Glomerular endothelial cell (primary cell): ENCODE measurements around the gene RRBP1. TPM values are rescaled to one million over a fixed set of nuclear protein-coding genes. Genes with fewer than 3 reads are reported as not detected.

Experiments used
- DNase-seq: peaks from one replicate; pipeline ENCODE4 v3.0.0-alpha.2; 2011; ENCODE audit warnings: low read depth, low spot score; ENCODE audit errors: extremely low read depth
- total RNA-seq: library from RNA; depleted of rRNA; stranded (reverse); fragments of >200 nt; gene quantifications from 2 replicates; pipeline ENCODE4 v1.2.3, GENCODE V29; 2015

Gene RRBP1
- total RNA-seq, 1 donor from 2014 or later: 254 TPM

DNA sequence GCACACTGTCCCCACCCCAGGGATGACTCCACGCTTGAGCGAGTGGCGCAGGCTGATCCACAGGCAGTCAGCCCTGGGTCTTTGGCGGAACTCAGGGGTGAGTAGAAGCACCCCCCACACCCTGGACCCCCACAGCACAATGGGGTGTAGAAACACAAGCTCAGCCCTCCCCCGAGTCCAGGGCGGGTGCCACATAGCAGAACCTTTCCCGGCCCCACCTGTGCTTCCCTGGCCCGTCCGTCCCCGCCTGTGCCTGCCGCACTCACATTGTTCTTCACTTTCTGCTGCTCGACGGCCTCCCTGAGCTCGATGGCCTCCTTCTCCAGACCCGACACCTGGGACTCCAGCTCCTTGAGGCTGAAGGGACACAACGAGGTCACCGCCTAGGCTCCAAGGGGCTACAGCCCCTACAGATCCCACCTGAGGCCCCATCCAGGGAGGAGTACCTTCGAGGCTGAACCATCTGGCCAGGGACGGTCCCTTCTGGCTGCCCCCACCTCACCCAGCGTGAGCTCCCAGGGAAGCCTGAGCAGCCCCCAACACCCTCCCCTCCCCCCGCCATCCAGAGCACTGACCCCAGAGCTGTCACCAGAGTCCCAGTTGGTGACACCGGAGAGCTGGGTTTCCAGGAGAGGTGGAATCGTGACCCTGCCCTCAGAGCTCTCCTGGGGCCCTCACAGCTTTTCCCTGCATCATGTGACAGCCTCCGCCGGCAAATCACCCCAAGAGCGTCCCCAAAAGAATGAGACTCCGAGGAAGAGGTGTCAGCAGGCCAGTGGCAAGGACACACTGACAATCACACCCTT, 56.6 kb downstream of the RRBP1 start:
- DNase-seq: no peak

DNA sequence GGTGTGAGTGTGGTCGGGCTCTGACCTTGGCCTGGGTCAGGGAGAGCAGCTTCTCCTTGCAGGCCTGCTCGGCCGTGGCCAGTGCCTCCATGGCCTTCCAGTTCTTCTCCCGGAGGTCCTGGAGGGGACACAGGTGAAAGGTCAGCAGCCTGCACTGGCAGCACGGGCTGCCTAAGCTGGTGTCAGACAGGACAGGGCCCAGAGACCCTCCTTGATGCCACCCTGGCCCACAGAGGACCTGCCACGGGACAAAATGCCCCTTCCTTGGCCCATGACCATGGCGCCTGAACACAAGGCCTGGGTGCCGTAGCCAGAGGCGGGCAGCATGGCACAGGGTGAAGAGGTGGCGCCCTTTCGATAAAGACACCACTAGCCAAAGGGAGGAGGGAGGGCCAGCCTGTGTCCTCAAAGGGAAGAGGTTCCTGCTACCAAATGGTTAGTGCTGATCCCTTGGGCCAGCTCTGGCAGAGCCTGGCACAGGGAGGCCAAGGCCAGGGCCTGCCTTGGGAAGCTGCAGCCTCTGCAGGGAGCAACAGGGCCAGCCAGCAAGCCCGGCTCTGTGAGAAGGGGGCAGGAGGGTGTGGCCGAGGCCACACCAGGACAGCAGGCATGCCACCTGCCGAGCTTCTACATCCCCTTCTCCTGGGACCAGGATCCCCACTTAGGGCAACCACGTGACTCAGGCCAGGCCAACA, 57.3 kb downstream of the RRBP1 start:
- no peak for DNase-seq

DNA sequence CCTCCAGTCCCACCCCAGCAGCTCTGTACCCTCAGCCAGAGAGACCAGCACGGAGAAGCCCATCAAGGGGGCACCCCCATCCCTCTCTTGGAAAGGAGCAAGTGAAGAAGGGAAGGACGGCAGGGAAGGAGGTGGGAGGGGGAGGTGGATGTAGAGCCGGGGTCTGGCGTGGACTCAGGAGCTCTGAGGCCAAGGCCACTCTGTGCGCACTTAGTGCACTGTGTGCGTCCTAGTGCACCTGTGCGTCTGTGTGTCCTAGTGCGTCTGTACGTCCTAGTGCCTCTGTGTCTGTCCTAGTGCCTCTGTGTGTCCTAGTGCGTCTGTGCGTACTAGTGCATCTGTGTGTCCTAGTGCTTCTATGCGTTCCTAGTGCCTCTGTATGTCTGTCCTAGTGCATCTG, 58.0 kb downstream of the RRBP1 start:
- DNase-seq: no peak

DNA sequence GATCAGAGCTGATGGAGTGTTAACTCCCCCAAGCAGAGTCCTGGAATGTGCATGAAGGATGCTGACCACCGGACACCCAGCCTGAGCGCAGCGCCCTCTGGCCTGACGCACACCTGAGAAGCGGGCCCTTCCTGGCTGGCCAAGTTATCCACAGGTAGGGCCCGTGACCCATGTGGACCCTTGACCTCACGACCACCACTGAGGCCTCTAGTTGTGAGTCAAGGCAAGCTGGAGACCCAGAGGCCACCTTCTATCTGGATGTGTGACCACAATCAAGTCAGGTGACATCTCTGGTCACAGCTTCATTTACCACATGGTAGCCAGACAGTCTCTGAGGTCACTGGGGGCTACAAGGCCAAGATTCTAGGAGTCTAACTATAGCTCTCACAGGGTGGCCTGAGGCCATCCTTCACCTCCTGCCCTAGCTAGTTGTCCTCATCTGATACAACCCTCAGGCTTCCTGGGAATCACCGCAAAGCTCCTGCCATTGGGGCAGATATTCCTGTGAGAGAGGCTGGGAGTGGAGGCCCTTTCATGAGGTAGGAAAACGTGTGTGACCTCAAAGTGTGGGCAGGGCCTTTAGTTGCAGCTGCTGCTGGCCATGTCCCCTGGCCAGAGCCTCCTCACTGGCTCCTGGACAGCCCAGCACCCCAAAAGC, 59.1 kb downstream of the RRBP1 start:
- DNase-seq: no peak

- DNase-seq: no peak
Observed at GRCh38 chr20:17622086-17622850, 59.8 kb downstream of the RRBP1 start.

GRCh38 chr20:17621229-17621968, 60.6 kb downstream of the RRBP1 start:
- DNase-seq: no peak

- DNase-seq: no peak
Observed at GRCh38 chr20:17620371-17621228, 61.4 kb downstream of the RRBP1 start.

GRCh38 chr20:17619351-17620093, 62.5 kb downstream of the RRBP1 start:
- no peak for DNase-seq

DNA sequence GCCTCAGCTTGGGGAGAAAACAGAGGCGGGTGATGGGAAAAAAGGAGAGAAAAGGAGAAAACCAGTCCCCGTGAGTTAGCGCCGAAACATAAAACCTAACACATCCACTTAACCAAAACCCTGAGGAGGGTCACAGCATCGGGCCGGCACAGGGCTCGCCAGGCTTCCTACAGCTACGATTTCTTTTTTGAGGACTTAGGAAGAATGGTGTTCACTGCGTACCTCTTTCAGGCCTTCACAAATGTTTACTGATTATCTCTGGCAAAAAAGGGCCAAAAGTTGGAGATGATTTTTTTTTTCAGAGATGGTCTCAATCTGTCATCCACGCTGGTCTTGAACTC, 63.4 kb downstream of the RRBP1 start:
- no peak for DNase-seq

GRCh38 chr20:17617868-17618672, 64.0 kb downstream of the RRBP1 start:
- DNase-seq: no peak

DNA sequence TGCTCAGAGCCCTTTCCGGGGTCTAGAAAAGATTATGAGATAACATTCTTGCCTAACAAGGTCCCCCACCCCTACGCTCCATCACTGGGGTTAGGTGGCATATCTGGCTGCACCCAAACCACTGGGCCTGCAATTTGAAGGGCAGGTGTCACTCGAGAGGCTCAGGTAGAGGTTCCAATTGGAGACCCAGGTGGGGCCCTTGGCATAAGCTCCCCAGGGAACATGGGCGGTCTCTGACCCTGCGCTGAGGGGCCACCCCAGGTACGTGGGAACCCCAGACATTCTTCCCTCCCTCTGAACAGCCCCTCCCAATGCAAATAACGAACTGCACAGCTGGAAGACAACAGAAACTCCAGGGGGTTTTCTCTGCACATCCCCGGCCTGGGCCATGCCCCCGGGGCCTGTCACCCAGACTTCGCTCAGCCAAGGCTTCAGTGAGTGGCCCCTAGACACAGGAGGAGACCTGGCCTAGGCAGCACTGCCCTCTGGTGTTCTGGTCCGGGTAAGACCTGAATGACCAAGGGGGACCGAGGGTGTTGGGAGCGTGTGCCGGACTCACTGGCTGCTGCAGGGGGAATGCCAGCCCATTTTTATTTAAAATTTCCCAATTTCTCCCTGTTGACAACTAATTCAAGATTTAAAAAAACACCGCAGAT, 64.7 kb downstream of the RRBP1 start:
- no peak for DNase-seq

- no peak for DNase-seq
Observed at GRCh38 chr20:17616480-17617211, 65.4 kb downstream of the RRBP1 start.

DNA sequence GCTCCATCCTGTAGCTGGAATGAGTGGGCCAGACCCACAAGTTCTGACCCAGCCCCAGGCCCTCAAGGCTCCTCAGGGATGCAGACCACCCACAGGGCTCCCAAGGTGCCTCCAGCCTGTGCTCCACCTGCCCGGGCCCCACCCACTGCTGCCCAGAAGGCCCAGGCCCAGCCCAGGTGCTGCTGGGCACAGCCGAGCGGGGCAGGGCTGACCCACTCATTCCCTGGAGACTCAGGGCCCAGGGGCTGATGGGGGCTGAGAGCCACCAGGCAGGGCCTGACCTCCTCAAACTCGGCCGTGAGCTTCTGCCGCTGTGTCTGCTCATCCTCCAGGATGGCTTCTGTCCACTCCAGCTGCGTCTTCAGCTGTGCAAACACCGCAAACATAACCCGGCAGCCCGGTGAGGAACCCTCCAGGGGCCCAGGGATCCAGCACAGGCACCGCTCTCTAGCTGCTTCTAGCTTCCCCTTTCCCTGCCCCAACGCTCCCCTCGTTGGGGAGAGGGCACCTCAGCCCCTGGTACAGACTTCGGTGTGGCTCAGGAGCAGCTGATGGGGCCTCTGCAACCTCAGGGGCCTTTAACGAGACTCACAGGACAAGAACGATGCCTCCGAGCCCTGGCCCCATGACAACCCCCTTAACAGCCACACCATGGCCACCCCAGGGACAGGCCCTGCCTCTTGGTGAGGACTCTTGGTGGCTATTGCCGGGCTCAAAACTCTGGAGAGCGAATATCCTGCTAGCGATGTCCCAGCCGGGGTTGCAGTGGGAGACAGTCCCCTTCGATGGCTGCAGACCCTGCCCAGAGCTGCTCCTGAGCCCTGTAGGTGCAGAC, 66.2 kb downstream of the RRBP1 start:
- DNase-seq: no peak

- DNase-seq: no peak
Observed at GRCh38 chr20:17614812-17615644, 67.0 kb downstream of the RRBP1 start.

DNA sequence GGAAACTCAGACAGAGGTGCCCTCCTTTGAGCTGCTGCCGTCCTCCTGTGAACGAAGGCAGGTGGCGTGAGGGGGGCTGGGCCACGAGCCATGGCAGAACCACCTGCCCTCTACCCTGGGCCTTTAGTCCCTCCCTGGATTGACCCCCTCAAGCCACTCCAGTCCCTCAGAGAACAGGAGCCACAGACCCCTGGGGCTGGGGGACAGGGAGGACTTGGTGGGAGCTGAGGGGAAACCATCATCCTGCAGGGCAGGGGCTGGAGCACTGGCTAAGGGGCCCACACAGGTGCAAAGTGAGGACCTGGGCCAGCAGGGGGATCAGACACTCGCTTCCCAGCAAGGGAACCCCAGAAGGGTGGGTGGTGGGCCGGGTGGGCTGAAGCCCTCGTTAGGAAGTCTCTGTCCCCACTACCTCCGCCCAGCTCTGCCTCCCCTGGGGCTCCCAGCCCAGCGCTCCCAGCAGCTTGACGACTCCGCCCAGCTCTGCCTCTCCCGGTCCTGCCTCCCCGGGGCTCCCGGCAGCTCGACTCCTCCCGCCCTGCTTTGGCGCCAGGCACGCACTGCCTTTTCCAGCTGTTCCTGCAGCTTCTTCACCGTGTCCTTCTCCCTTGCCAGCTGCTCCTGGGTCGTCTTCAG, 67.7 kb downstream of the RRBP1 start:
- no peak for DNase-seq
